Kidney epithelial cell (primary cell): ENCODE measurements around the gene POLK. TPM values are rescaled to one million over a fixed set of nuclear protein-coding genes. Genes with fewer than 3 reads are reported as not detected.
A peak's percentile ranks its signal among the peaks of the same experiment; 100 is the strongest.

Experiments
- DNase-seq: peaks from one replicate; pipeline ENCODE4 v3.0.0-alpha.2; 2010; ENCODE audit warnings: low read depth
- H3K27me3 ChIP-seq: 2 replicates; pipeline ENCODE4 v1.6.0; 2011; ENCODE audit warnings: low read length; ENCODE audit not compliant: control insufficient read depth, insufficient read depth
- H3K36me3 ChIP-seq: 2 replicates; pipeline ENCODE4 v1.5.1; 2011; ENCODE audit warnings: low read length; ENCODE audit not compliant: control insufficient read depth, insufficient read depth
- H3K4me3 ChIP-seq: 2 replicates; pipeline ENCODE4 v1.5.1; 2011; ENCODE audit warnings: low read depth, mild to moderate bottlenecking, control low read depth, low read length
- CTCF ChIP-seq: IDR thresholded peaks from 2 replicates; pipeline ENCODE4 v1.5.1; 2011; ENCODE audit warnings: mild to moderate bottlenecking, moderate library complexity, low read length, control low read depth, inconsistent platforms; ENCODE audit not compliant: insufficient read depth, poor library complexity, severe bottlenecking
- total RNA-seq: library from RNA; depleted of rRNA; stranded (reverse); fragments of >200 nt; gene quantifications from 2 replicates; pipeline ENCODE4 v1.2.3, GENCODE V29; 2015

POLK gene
- total RNA-seq, 1 donor from 2014 or later: 18.6 TPM

DNA sequence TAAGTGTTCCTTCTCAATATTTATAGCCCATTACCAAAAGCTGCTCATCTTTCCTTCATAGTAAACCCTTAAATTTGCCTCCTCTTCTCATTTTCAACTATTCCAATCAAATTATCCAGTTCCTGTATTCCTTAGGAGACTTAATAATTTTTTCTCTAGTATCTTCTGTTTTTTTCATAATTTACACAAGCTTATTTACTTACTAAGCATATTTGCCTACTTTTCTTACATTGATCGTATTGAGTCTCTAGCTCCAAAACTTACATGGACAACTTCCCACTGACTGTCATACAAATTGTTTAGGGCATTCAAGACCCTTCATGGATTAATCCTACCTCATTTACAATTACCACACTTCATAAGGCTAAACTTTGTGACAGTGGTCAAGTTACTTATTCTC lies 3.9 kb upstream of the POLK start:
- H3K4me3 ChIP-seq: no peak overlapping the region
- no peak for DNase-seq
- H3K27me3 ChIP-seq: no peaks in the 10 kb centered on the region
- H3K36me3 ChIP-seq: no peaks in the 10 kb centered on the region
- no peak for TF ChIP-seq CTCF

DNA sequence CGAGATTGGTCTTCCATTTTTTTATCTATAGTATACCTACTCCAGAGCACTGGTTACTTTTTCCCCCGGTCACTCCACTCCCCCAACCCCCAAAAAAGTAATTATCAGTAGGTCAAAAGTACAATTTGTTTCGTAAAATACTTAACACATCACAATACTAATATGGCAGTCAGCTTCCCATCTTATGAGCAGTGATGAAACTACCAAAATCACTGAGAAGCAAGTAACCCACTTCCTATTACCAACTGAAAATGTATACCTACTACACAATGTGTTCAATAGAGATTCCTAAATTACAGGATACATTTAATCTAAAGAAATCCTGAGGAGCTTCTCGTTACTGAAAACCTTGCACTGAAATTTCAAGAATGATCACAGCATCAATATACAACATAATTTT lies 2.1 kb upstream of the POLK start:
- H3K4me3 ChIP-seq: peak overlapping the region; percentile 96
- TF ChIP-seq CTCF: no peak
- no peak for DNase-seq
- H3K27me3 ChIP-seq: no peaks in the 10 kb centered on the region
- no peaks in the 10 kb centered on the region for H3K36me3 ChIP-seq

DNA sequence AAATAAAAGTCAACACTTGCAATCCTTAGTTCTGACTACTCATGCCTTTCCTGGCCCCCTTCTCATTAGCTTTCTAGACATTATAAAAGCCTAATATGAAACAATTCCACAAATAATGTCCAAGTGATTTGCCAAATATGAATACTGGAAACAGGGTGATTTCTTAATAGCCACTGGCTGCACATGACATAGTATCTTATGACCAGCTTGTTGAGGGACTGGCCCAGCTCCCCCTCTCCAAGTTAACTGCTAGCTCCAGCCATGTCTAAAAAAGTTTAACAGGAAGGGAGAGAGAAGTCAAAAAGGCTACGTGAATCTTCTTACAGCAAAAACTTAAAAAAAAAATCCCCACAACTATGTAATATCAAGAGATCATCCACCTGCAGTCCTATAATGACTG lies 1.7 kb upstream of the POLK start:
- TF ChIP-seq CTCF: no peak
- DNase-seq: no peak
- no peaks in the 10 kb centered on the region for H3K27me3 ChIP-seq
- peak overlapping the region; percentile 96 for H3K4me3 ChIP-seq
- H3K36me3 ChIP-seq: no peaks in the 10 kb centered on the region

GRCh38 chr5:75510417-75510835 lies 1.3 kb upstream of the POLK start:
- H3K4me3 ChIP-seq: peak overlapping the region; percentile 96
- no peaks in the 10 kb centered on the region for H3K36me3 ChIP-seq
- H3K27me3 ChIP-seq: no peaks in the 10 kb centered on the region
- no peak for DNase-seq
- TF ChIP-seq CTCF: no peak

GRCh38 chr5:75510836-75511434 lies 756 bp upstream of the POLK start:
- DNase-seq: no peak
- TF ChIP-seq CTCF: no peak
- Histone ChIP-seq H3K36me3 (no peaks in the 10 kb centered on the region), H3K4me3 (peak overlapping the region; percentile 96), H3K27me3 (no peaks in the 10 kb centered on the region)
